ENCODE measurements around the gene SLC35B1.

DNA sequence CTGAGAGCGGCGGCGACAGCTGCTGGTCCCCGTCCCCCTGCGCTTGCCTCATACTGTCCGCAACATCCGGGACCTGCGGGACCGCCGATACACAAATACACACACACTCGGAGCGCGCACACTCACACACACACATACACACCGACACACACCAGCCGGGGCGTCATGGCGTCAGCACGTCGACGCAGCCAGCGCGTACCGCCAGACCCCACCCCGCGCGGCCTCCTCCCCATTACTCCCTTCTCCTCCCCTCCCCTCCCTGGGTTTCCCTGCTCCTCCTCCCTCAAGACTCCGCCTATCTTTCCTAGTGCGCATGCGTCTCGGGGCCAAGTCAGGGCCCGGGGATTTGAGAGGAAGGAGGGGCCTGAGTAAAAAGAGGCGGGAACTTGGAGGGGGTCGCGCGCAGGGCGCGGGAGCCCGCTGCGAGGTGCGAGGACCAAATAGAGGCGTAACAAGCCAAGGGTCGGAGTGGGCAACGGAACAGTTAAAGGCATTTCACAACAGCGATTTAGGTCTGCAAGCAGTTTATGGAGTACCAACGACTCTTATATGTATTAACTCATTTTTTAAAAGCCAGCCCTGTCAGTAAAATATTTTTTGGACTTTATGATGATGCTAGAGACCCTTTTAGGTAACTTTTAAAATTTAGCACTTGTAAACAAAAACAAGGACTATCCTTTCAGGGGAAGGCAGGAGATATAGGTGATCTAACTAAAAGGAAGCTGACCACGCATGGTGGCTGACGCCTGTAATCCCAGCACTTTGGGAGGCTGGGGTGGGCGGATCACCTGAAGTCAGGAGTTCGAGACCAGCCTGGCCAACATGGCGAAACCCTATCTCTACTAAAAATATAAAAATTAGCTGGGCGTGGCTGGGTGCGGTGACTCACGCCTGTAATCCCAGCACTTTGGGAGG, 29.6 kb downstream of the SLC35B1 start, which contains the start of gene SPOP:
- peak; percentile 81 to 95 (median 92) for TF ChIP-seq POLR2AphosphoS5 (IDR thresholded peaks at IDR 0.05)
- TF ChIP-seq, protein P1, sequence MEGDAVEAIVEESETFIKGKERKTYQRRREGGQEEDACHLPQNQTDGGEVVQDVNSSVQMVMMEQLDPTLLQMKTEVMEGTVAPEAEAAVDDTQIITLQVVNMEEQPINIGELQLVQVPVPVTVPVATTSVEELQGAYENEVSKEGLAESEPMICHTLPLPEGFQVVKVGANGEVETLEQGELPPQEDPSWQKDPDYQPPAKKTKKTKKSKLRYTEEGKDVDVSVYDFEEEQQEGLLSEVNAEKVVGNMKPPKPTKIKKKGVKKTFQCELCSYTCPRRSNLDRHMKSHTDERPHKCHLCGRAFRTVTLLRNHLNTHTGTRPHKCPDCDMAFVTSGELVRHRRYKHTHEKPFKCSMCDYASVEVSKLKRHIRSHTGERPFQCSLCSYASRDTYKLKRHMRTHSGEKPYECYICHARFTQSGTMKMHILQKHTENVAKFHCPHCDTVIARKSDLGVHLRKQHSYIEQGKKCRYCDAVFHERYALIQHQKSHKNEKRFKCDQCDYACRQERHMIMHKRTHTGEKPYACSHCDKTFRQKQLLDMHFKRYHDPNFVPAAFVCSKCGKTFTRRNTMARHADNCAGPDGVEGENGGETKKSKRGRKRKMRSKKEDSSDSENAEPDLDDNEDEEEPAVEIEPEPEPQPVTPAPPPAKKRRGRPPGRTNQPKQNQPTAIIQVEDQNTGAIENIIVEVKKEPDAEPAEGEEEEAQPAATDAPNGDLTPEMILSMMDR (IDR thresholded peaks at IDR 0.05): no peak

All from breast epithelium (tissue), 3 donors.